BJ (cell line): ENCODE data around the gene HTRA3. TPM values are rescaled to one million over a fixed set of nuclear protein-coding genes. Genes with fewer than 3 reads are reported as not detected.

Experiments
- CTCF ChIA-PET: fragments of 350-600 bp; formaldehyde crosslinking; extraction: SDS; loops from one replicate; lab custom pipeline; 2021; ENCODE audit warnings: antibody characterized with exemption, inconsistent platforms; lab: Yijun Ruan, JAX
- POLR2A ChIA-PET: fragments of 300-600 bp; sonication (Branson Sonifier 250); formaldehyde crosslinking; extraction: SDS; loops from one replicate; lab custom pipeline; 2021; ENCODE audit warnings: antibody characterized with exemption; lab: Charles Lee
- DNase-seq: peaks from one replicate; pipeline ENCODE4 v3.0.0-alpha.2; 2011; ENCODE audit warnings: low read depth
- H3K27me3 ChIP-seq: 2 replicates; pipeline ENCODE4 v1.6.0; 2011; ENCODE audit warnings: low read length; ENCODE audit not compliant: control insufficient read depth, insufficient read depth
- H3K36me3 ChIP-seq: 2 replicates; pipeline ENCODE4 v1.5.1; 2011; ENCODE audit warnings: low read length; ENCODE audit not compliant: control insufficient read depth, insufficient read depth
- H3K4me3 ChIP-seq: 2 replicates; pipeline ENCODE4 v1.5.1; 2011; ENCODE audit warnings: low read depth, mild to moderate bottlenecking, control low read depth, low read length
- polyA plus RNA-seq: library from polyadenylated mRNA; depleted of rRNA; stranded (reverse); fragments of >200 nt; gene quantifications from 2 replicates; pipeline ENCODE4 v1.2.3, GENCODE V29; 2011
- TF ChIP-seq, protein P1 (sequence below): IDR thresholded peaks from 2 replicates; pipeline ENCODE4 v1.5.1; 2011; ENCODE audit warnings: low read depth, mild to moderate bottlenecking, control low read depth, inconsistent platforms, low read length, moderate library complexity; ENCODE audit not compliant: insufficient read depth

Gene HTRA3
- polyA plus RNA-seq, 1 experiment, result 5.7 TPM

DNA sequence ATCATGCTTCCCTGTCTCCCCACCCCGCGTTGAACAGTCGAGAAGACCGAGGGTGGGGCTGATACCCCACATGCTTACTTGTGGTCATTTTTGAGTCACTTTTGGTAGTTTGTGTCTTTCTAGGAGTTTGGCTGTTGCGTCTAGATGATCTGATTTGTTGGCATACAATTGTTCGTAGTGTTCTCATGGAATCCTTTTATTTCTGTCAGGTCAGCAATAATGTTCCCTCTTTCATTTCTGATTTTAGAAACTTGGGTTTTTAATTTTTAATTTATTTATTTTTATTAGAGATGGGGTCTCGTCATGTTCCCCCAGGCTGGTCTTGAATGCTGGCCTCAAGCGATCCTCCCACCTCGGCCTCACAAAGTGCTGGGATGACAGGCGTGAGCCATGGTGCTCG, 39.5 kb upstream of the HTRA3 start:
- TF ChIP-seq, protein P1, sequence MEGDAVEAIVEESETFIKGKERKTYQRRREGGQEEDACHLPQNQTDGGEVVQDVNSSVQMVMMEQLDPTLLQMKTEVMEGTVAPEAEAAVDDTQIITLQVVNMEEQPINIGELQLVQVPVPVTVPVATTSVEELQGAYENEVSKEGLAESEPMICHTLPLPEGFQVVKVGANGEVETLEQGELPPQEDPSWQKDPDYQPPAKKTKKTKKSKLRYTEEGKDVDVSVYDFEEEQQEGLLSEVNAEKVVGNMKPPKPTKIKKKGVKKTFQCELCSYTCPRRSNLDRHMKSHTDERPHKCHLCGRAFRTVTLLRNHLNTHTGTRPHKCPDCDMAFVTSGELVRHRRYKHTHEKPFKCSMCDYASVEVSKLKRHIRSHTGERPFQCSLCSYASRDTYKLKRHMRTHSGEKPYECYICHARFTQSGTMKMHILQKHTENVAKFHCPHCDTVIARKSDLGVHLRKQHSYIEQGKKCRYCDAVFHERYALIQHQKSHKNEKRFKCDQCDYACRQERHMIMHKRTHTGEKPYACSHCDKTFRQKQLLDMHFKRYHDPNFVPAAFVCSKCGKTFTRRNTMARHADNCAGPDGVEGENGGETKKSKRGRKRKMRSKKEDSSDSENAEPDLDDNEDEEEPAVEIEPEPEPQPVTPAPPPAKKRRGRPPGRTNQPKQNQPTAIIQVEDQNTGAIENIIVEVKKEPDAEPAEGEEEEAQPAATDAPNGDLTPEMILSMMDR, result no peak
- no peak overlapping the region for H3K4me3 ChIP-seq
- POLR2A ChIA-PET, result interaction anchor here (0.6 kb wide), 1 partner anchor 15 kb away, joined by 3 read pairs; no protein-coding TSS in a partner anchor

GRCh38 chr4:8230891-8231290, 38.7 kb upstream of the HTRA3 start:
- POLR2A ChIA-PET, result no interaction called here
- no peak overlapping the region for H3K4me3 ChIP-seq
- CTCF ChIA-PET, result interaction anchor here (0.8 to 1.7 kb wide), 3 partner anchors 54 to 187 kb away, joined by 3 to 6 read pairs (median 3); no protein-coding TSS in a partner anchor
- DNase-seq, result no peak
- no peaks in the 10 kb centered on the region; the same call in 1 of the 2 replicates for H3K36me3 ChIP-seq
- TF ChIP-seq, protein P1, result no peak
- no peaks in the 10 kb centered on the region for H3K27me3 ChIP-seq

More for the DNA sequence above, 39.5 kb upstream of the HTRA3 start:
- Histone ChIP-seq H3K36me3 (no peaks in the 10 kb centered on the region; the same call in 1 of the 2 replicates), H3K27me3 (peaks cover 1% of the 10 kb centered on the region; the same call in 1 of the 2 replicates)
- CTCF ChIA-PET, result interaction anchor here (2.3 to 6.0 kb wide), 2 partner anchors 13 to 53 kb away, joined by 5 to 23 read pairs; no protein-coding TSS in a partner anchor
- DNase-seq, result no peak

DNA sequence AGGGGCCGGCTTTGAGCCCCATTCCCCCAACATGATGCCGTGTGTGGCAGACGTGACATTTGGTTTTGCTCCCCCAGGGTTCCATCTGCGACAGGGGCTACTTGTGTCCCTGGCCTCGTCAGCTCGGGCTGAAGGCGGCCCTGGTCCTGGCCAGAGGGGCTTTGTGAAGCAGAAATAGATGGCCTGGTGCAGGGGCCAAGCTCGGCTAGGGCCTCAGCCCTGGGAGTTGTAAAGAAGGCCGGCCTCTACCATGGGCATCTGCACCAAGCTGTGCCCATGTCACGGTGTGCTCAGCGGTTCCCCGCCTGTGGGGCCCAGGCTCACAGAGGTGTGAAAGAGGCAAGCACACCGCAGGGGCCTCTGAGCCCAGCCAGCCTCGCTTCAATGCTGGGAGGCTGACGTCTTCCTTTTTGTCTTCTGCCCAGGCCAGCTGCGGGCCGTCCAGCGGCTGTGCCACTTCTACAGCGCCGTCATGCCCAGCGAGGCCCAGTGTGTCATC, 38.0 kb upstream of the HTRA3 start:
- TF ChIP-seq, protein P1, result no peak
- Histone ChIP-seq H3K36me3 (no peaks in the 10 kb centered on the region; the same call in 1 of the 2 replicates), H3K27me3 (no peaks in the 10 kb centered on the region), H3K4me3 (no peak overlapping the region)
- ChIA-PET CTCF (interaction anchor here (0.8 to 1.7 kb wide), 4 partner anchors 11 to 186 kb away, joined by 3 to 6 read pairs (median 3); no protein-coding TSS in a partner anchor), POLR2A (interaction anchor here (0.6 kb wide), 1 partner anchor 91 kb away, joined by 10 read pairs; no protein-coding TSS in a partner anchor)
- no peak for DNase-seq

GRCh38 chr4:8232748-8233147, 36.8 kb upstream of the HTRA3 start:
- no peak for DNase-seq
- no peak overlapping the region for H3K4me3 ChIP-seq
- TF ChIP-seq, protein P1, result no peak
- POLR2A ChIA-PET, result no interaction called here
- no peaks in the 10 kb centered on the region for H3K27me3 ChIP-seq
- CTCF ChIA-PET, result interaction anchor here (0.6 to 1.7 kb wide), 3 partner anchors 12 to 170 kb away, joined by 3 to 6 read pairs (median 3); no protein-coding TSS in a partner anchor
- no peaks in the 10 kb centered on the region; the same call in 1 of the 2 replicates for H3K36me3 ChIP-seq

DNA sequence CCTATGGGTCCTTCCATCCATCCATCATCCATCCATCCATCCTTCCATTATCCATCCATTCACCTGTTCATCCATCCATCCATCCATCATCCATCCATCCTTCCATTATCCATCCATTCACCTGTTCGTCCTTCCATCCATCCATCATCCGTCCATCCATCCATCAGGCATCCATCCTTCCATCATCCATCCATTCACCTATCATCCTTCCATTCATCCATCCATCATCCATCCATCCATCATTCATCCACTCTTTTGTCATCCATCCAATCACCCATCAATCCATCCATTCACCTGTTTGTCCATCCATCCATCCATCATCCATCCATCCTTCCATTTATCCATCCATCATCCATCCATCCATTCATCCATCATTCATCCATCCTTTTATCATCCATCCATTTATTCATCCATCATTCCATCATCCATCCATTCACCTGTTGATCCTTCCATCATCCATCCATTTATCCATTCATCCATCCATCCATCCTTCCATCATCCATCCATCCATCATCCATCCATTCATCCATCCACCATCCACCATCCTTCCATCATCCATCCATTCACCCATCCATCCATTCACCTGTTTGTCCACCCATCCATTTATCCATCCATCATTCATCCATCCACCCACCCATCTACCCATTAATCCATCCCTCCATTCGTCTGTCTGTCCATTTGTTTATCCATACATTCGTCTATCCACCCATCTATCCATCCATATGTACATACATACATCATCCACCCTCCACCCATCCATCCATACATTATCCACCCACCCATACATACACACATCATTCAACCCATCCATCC, 35.7 kb upstream of the HTRA3 start:
- H3K4me3 ChIP-seq, result no peak overlapping the region
- POLR2A ChIA-PET, result no interaction called here

More for the DNA sequence above, 35.7 kb upstream of the HTRA3 start:
- DNase-seq, result no peak
- CTCF ChIA-PET, result no interaction called here
- H3K27me3 ChIP-seq, result no peaks in the 10 kb centered on the region
- TF ChIP-seq, protein P1, result no peak
- no peaks in the 10 kb centered on the region; the same call in 1 of the 2 replicates for H3K36me3 ChIP-seq
